T-cell (primary cell): Measurements from ENCODE around the gene ATG4B. TPM values are rescaled to one million over a fixed set of nuclear protein-coding genes. Genes with fewer than 3 reads are reported as not detected.

Experiments used
- ATAC-seq, 4 experiments: fragments of 200-7000 bp in 3 of 4; fragments of 150-1000 bp in 1 of 4; cut with Tn5 transposase; replicated peaks in 1 of 4; 1 replicate in 3 of 4; 2 replicates in 1 of 4; pipeline ENCODE4 v1.10.0; 2021; ENCODE audit warnings: moderate library complexity in 3 of 4, mild to moderate bottlenecking in 2 of 4, moderate number of reproducible peaks in 1 of 4
- CTCF ChIA-PET, 2 donors: fragments of 300-600 bp; sonication (Branson Sonifier 250); formaldehyde crosslinking; loops; one replicate each; lab custom pipeline; 2022; ENCODE audit warnings: antibody characterized with exemption in 2 of 2; lab: Charles Lee
- POLR2A ChIA-PET, 2 donors: fragments of 300-600 bp; sonication (Branson Sonifier 250); formaldehyde crosslinking; loops; one replicate each; lab custom pipeline; 2022; ENCODE audit warnings: antibody characterized with exemption in 2 of 2; lab: Charles Lee
- DNase-seq, 35 experiments: peaks; one replicate each; pipeline versions ENCODE4 v3.0.0 to v3.0.0-alpha.2; 2013 to 2023
- H3K27ac ChIP-seq: one replicate; pipeline ENCODE4 v1.5.1; 2013; ENCODE audit warnings: low read length
- H3K27me3 ChIP-seq, 2 experiments: replicated peaks in 1 of 2; 1 replicate in 1 of 2; 2 replicates in 1 of 2; pipeline versions ENCODE4 v1.6.1 to v1.7.0; 2013; ENCODE audit warnings: low read length in 1 of 2, mixed read lengths in 1 of 2; ENCODE audit not compliant: control insufficient read depth in 2 of 2, insufficient read depth in 2 of 2; ENCODE audit errors: extremely low read depth in 1 of 2
- H3K36me3 ChIP-seq, 2 donors: 1 replicate in 1 of 2; 2 replicates in 1 of 2; pipeline versions ENCODE4 v1.6.1 to v1.7.0; 2013; ENCODE audit warnings: low read length in 1 of 2; ENCODE audit not compliant: control insufficient read depth in 2 of 2, insufficient read depth in 1 of 2; ENCODE audit errors: extremely low read depth in 1 of 2
- H3K4me1 ChIP-seq, 2 experiments: 1 replicate in 1 of 2; 2 replicates in 1 of 2; pipeline versions ENCODE4 v1.6.1 to v1.7.0; 2013; ENCODE audit warnings: low read length in 2 of 2, mixed read lengths in 1 of 2; ENCODE audit not compliant: insufficient read depth in 2 of 2, control insufficient read depth in 1 of 2; ENCODE audit errors: extremely low read depth in 1 of 2
- H3K4me3 ChIP-seq, 2 donors: 1 replicate in 1 of 2; 2 replicates in 1 of 2; pipeline versions ENCODE4 v1.5.1 to v1.7.0; 2013; ENCODE audit warnings: mild to moderate bottlenecking in 2 of 2, low read length in 1 of 2, moderate library complexity in 1 of 2; ENCODE audit not compliant: control insufficient read depth in 1 of 2; ENCODE audit errors: extremely low read depth in 1 of 2
- H3K9me3 ChIP-seq: 2 replicates; pipeline ENCODE4 v1.7.0; 2013
- H3K27ac Mint-ChIP-seq, 2 donors: one replicate each; pipeline ENCODE4 v1.8.0; 2020 to 2021; ENCODE audit warnings: mild to moderate bottlenecking in 2 of 2, mixed read lengths in 2 of 2
- H3K27me3 Mint-ChIP-seq, 2 donors: one replicate each; pipeline ENCODE4 v1.8.0; 2021 to 2022; ENCODE audit warnings: mixed read lengths in 2 of 2
- H3K36me3 Mint-ChIP-seq: one replicate; pipeline ENCODE4 v1.8.0; 2021; ENCODE audit warnings: mixed read lengths
- H3K4me1 Mint-ChIP-seq, 3 donors: one replicate each; pipeline ENCODE4 v1.8.0; 2020 to 2022; ENCODE audit warnings: mixed read lengths in 3 of 3, mild to moderate bottlenecking in 1 of 3
- H3K4me3 Mint-ChIP-seq, 3 donors: one replicate each; pipeline ENCODE4 v1.8.0; 2020 to 2022; ENCODE audit warnings: mild to moderate bottlenecking in 3 of 3, mixed read lengths in 3 of 3, moderate library complexity in 3 of 3
- H3K9me3 Mint-ChIP-seq, 3 donors: one replicate each; pipeline ENCODE4 v1.8.0; 2020 to 2022; ENCODE audit warnings: mixed read lengths in 3 of 3
- WGBS: methylation state at CpG from one replicate; pipeline ENCODE4 v1.1.5; 2013; ENCODE audit warnings: missing lambda C conversion rate; ENCODE audit not compliant: insufficient coverage; 5-methylcytosine and 5-hydroxymethylcytosine counted together
- total RNA-seq, 35 experiments: library from RNA in 6 of 35; stranded (reverse) in 6 of 35; fragments of 120-200 nt in 1 of 35; gene quantifications; one replicate each; pipeline versions ENCODE4 v1.2.1 to v1.2.4 and lab custom pipeline; 2013 to 2026

ATG4B gene
- total RNA-seq, 5 donors from 2014 or later (not counting 1 experiment from before 2014, with no cell fraction given) = 98.4 to 127 (median 108) TPM

GRCh38 chr2:241678307-241678706 lies 40.8 kb downstream of the ATG4B start:
- no peak overlapping the region for H3K4me3 ChIP-seq
- WGBS = 95% methylated on average over 17 of the region's 18 CpGs
- Mint-ChIP-seq H3K36me3 (peaks cover 18% of the 10 kb centered on the region), H3K4me3 (no peak overlapping the region), H3K9me3 (no peaks in the 10 kb centered on the region), H3K27me3 (no peaks in the 10 kb centered on the region), H3K27ac (no peak overlapping the region), H3K4me1 (peaks cover 0 to 5% (median 2%) of the 10 kb centered on the region in 3 donors)
- H3K27me3 ChIP-seq = no peaks in the 10 kb centered on the region
- no peak overlapping the region for H3K27ac ChIP-seq
- no peaks in the 10 kb centered on the region for H3K4me1 ChIP-seq
- POLR2A ChIA-PET = interaction anchor here in 1 of 2 donors (0.6 kb wide), 2 partner anchors 223 to 1915 kb away, joined by 3 read pairs; no protein-coding TSS in a partner anchor
- DNase-seq (no peak), ATAC-seq (no peak)
- H3K36me3 ChIP-seq = peaks cover 20 to 49% of the 10 kb centered on the region in 2 donors
- no peaks in the 10 kb centered on the region for H3K9me3 ChIP-seq
- CTCF ChIA-PET = no interaction called here

GRCh38 chr2:241678784-241679540 lies 41.5 kb downstream of the ATG4B start:
- POLR2A ChIA-PET = interaction anchor here in 1 of 2 donors (0.6 kb wide), 2 partner anchors 222 to 1916 kb away, joined by 3 read pairs; no protein-coding TSS in a partner anchor
- WGBS = 95% methylated on average over 19 of the region's 22 CpGs
- no peaks in the 10 kb centered on the region for H3K9me3 Mint-ChIP-seq
- Histone ChIP-seq H3K9me3 (no peaks in the 10 kb centered on the region), H3K27me3 (no peaks in the 10 kb centered on the region), H3K36me3 (peaks cover 20 to 49% of the 10 kb centered on the region in 2 donors), H3K4me3 (no peak overlapping the region), H3K27ac (no peak overlapping the region), H3K4me1 (no peaks in the 10 kb centered on the region)
- H3K27me3 Mint-ChIP-seq = no peaks in the 10 kb centered on the region
- H3K4me3 Mint-ChIP-seq = no peak overlapping the region
- no peak overlapping the region for H3K27ac Mint-ChIP-seq
- DNase-seq (no peak), ATAC-seq (no peak)
- H3K36me3 Mint-ChIP-seq = peaks cover 18% of the 10 kb centered on the region
- H3K4me1 Mint-ChIP-seq = peaks cover 0 to 5% (median 2%) of the 10 kb centered on the region in 3 donors
- CTCF ChIA-PET = no interaction called here

- Histone ChIP-seq H3K27me3 (no peaks in the 10 kb centered on the region), H3K4me1 (no peaks in the 10 kb centered on the region), H3K36me3 (peaks cover 20 to 51% of the 10 kb centered on the region in 2 donors), H3K27ac (no peak overlapping the region), H3K9me3 (no peaks in the 10 kb centered on the region), H3K4me3 (no peak overlapping the region)
- ChIA-PET POLR2A (no interaction called here), CTCF (no interaction called here)
- Mint-ChIP-seq H3K27ac (no peak overlapping the region), H3K36me3 (peaks cover 21% of the 10 kb centered on the region), H3K9me3 (no peaks in the 10 kb centered on the region), H3K4me1 (peaks cover 4 to 12% (median 4%) of the 10 kb centered on the region in 3 donors), H3K4me3 (no peak overlapping the region), H3K27me3 (no peaks in the 10 kb centered on the region)
- DNase-seq = no peak
- WGBS = 97% methylated on average over 12 of the region's 12 CpGs
- no peak for ATAC-seq
Measured at GRCh38 chr2:241680044-241680443, 42.6 kb downstream of the ATG4B start.

GRCh38 chr2:241680827-241681599 lies 43.5 kb downstream of the ATG4B start:
- WGBS = 81% methylated on average over 8 of the region's 14 CpGs
- Mint-ChIP-seq H3K9me3 (no peaks in the 10 kb centered on the region), H3K27me3 (no peaks in the 10 kb centered on the region), H3K36me3 (peaks cover 21% of the 10 kb centered on the region), H3K4me3 (no peak overlapping the region), H3K27ac (peak overlapping the region in 1 of 2 donors; percentile 5), H3K4me1 (peaks cover 12 to 15% (median 12%) of the 10 kb centered on the region in 3 donors)
- Histone ChIP-seq H3K4me3 (no peak overlapping the region), H3K36me3 (peaks cover 20 to 51% of the 10 kb centered on the region in 2 donors), H3K4me1 (peaks cover 3 to 7% of the 10 kb centered on the region in 2 experiments), H3K27me3 (no peaks in the 10 kb centered on the region), H3K9me3 (no peaks in the 10 kb centered on the region), H3K27ac (no peak overlapping the region)
- no peak for ATAC-seq
- ChIA-PET POLR2A (no interaction called here), CTCF (no interaction called here)
- DNase-seq = no peak

- ChIA-PET POLR2A (interaction anchor here (0.6 to 1.0 kb wide), 6 partner anchors 27 to 372 kb away, joined by 3 to 14 read pairs (median 4); partner anchors contain the start of gene ATG4B (in 1 of the 2)), CTCF (interaction anchor here in 1 of 2 donors (0.6 to 1.4 kb wide), 6 partner anchors 13 to 1172 kb away, joined by 3 to 15 read pairs (median 3); partner anchors contain the start of gene ING5)
- Mint-ChIP-seq H3K4me1 (peaks cover 27 to 40% (median 35%) of the 10 kb centered on the region in 3 donors), H3K9me3 (no peaks in the 10 kb centered on the region), H3K27ac (peak overlapping the region; percentile 21 to 50), H3K4me3 (peak overlapping the region; percentile 84 to 94 (median 86)), H3K27me3 (no peaks in the 10 kb centered on the region), H3K36me3 (peaks cover 7% of the 10 kb centered on the region)
- Histone ChIP-seq H3K4me3 (peak overlapping the region; percentile 77 to 80), H3K9me3 (no peaks in the 10 kb centered on the region), H3K27ac (peak overlapping the region; percentile 24), H3K27me3 (no peaks in the 10 kb centered on the region), H3K4me1 (peaks cover 12 to 36% of the 10 kb centered on the region in 2 experiments), H3K36me3 (peaks cover 0 to 21% of the 10 kb centered on the region in 2 donors)
- under 1% methylated on average over 29 of the region's 37 CpGs for WGBS
- peak in 3 of 35 experiments; percentile 8 to 14 (median 13) for DNase-seq
- peak; percentile 0 to 1 (median 1) for ATAC-seq
Measured at GRCh38 chr2:241686324-241686649, 48.8 kb downstream of the ATG4B start.
